Lung (tissue), 12 donors: ENCODE results near the gene RABL2B. TPM values are rescaled to one million over a fixed set of nuclear protein-coding genes. Genes with fewer than 3 reads are reported as not detected.

Experiments
- ATAC-seq: fragments of 200-7000 bp; cut with Tn5 transposase; one replicate; pipeline ENCODE4 v1.9.1; 2020; ENCODE audit warnings: moderate number of reproducible peaks; ENCODE audit not compliant: insufficient read depth, low FRiP score
- DNase-seq, 3 donors: peaks; one replicate each; pipeline ENCODE4 v3.0.0-alpha.2; 2013 to 2017
- H3K27ac ChIP-seq, 2 donors: one replicate each; pipeline ENCODE4 v1.5.1; 2013; ENCODE audit warnings: mild to moderate bottlenecking in 2 of 2, moderate library complexity in 2 of 2, control low read depth in 1 of 2, inconsistent platforms in 1 of 2, low read depth in 1 of 2, low read length in 1 of 2
- H3K27me3 ChIP-seq, 3 donors: one replicate each; pipeline ENCODE4 v1.5.1; 2013; ENCODE audit warnings: low read length in 2 of 3; ENCODE audit not compliant: control insufficient read depth in 3 of 3, insufficient read depth in 3 of 3
- H3K36me3 ChIP-seq, 4 donors: one replicate each; pipeline ENCODE4 v1.5.1; 2013; ENCODE audit warnings: low read length in 4 of 4, mild to moderate bottlenecking in 1 of 4, moderate library complexity in 1 of 4; ENCODE audit not compliant: control insufficient read depth in 4 of 4, insufficient read depth in 4 of 4
- H3K4me1 ChIP-seq, 5 donors: one replicate each; pipeline ENCODE4 v1.5.1; 2013; ENCODE audit warnings: low read length in 5 of 5, mild to moderate bottlenecking in 2 of 5, moderate library complexity in 1 of 5; ENCODE audit not compliant: control insufficient read depth in 5 of 5, insufficient read depth in 5 of 5
- H3K4me3 ChIP-seq: one replicate; pipeline ENCODE4 v1.5.1; 2013; ENCODE audit warnings: mild to moderate bottlenecking, control low read depth, moderate library complexity
- H3K9ac ChIP-seq, 2 donors: one replicate each; pipeline ENCODE4 v1.5.1; 2013; ENCODE audit warnings: low read length in 2 of 2, control low read depth in 1 of 2; ENCODE audit not compliant: insufficient read depth in 1 of 2
- H3K9me3 ChIP-seq, 4 donors: one replicate each; pipeline ENCODE4 v1.5.1; 2013; ENCODE audit warnings: low read length in 3 of 4, mild to moderate bottlenecking in 1 of 4, moderate library complexity in 1 of 4; ENCODE audit not compliant: control insufficient read depth in 4 of 4, insufficient read depth in 3 of 4
- CTCF ChIP-seq: IDR thresholded peaks from 2 replicates; pipeline ENCODE4 v1.5.1; 2012; ENCODE audit warnings: mild to moderate bottlenecking; ENCODE audit errors: control extremely low read depth, extremely low read depth
- WGBS, 2 donors: extraction: QIAGEN DNeasy Blood & Tissue Kit; methylation state at CpG; one replicate each; pipeline ENCODE4 v1.1.7; 2013; 5-methylcytosine and 5-hydroxymethylcytosine counted together
- polyA plus RNA-seq, 2 donors: library from polyadenylated mRNA; stranded (reverse); fragments of 200-250 nt; gene quantifications; one replicate each; pipeline ENCODE4 v1.2.1, GENCODE V29; 2013
- total RNA-seq, 2 donors: library from RNA; depleted of rRNA in 1 of 2; stranded (reverse); fragments of >200 nt in 1 of 2; gene quantifications; one replicate each; pipeline ENCODE4 v1.2.1, GENCODE V29; 2014 to 2021
- donor health status: control.
- donor health status: control.
- donor health status: Bipolar disorder and iron deficiency.
- donor health status: healthy.
- donor health status: DM: yes; HTN: yes; CAD: no.

Gene RABL2B
- total and polyA plus RNA-seq, 4 donors, result 25.1 to 53.4 (median 32.5) TPM

- Histone ChIP-seq H3K4me1 (peaks cover 0 to 2% (median 0%) of the 10 kb centered on the region in 5 donors), H3K9me3 (peaks cover 0 to 3% (median 0%) of the 10 kb centered on the region in 4 donors), H3K27me3 (peaks cover 0 to 11% (median 3%) of the 10 kb centered on the region in 3 donors), H3K36me3 (no peaks in the 10 kb centered on the region), H3K4me3 (no peak overlapping the region), H3K27ac (no peak overlapping the region), H3K9ac (no peak overlapping the region)
- no peak for TF ChIP-seq CTCF
- DNase-seq, result peak in 1 of 3 donors; percentile 11
- ATAC-seq, result no peak
- WGBS, 2 donors, result 85 to 89% methylated on average over 10 of the region's 10 CpGs
Measured at GRCh38 chr22:50738649-50739227, 44.7 kb downstream of the RABL2B start.

GRCh38 chr22:50737728-50738648 lies 45.4 kb downstream of the RABL2B start, which contains the start of gene ACR:
Gene ACR, plus strand, starts transcription at chr22:50738204. Its CDS starts 32 bp downstream, at chr22:50738236.
- Histone ChIP-seq H3K9me3 (peaks cover 0 to 3% (median 0%) of the 10 kb centered on the region in 4 donors), H3K9ac (no peak within 1 kb of the TSS), H3K4me1 (peaks cover 0 to 3% (median 0%) of the 10 kb centered on the region in 5 donors), H3K27me3 (peaks cover 0 to 11% (median 3%) of the 10 kb centered on the region in 3 donors), H3K27ac (no peak within 1 kb of the TSS), H3K4me3 (no peak within 1 kb of the TSS), H3K36me3 (no peaks in the 10 kb centered on the region)
- TF ChIP-seq CTCF, result no peak
- WGBS, 2 donors, result 82 to 92% methylated on average over 13 of the region's 13 CpGs
- ATAC-seq, result no peak
- peak in 1 of 3 donors; percentile 11 for DNase-seq

GRCh38 chr22:50735739-50736030 lies 47.8 kb downstream of the RABL2B start:
- H3K4me3 ChIP-seq, result no peak overlapping the region
- DNase-seq (no peak), ATAC-seq (no peak)
- WGBS, 2 donors, result 78 to 79% methylated on average over 6 of the region's 6 CpGs
- H3K27ac ChIP-seq, result no peak overlapping the region
- no peaks in the 10 kb centered on the region for H3K36me3 ChIP-seq
- H3K9ac ChIP-seq, result no peak overlapping the region
- H3K27me3 ChIP-seq, result peaks cover 0 to 22% (median 3%) of the 10 kb centered on the region in 3 donors
- TF ChIP-seq CTCF, result no peak
- peaks cover 0 to 7% (median 0%) of the 10 kb centered on the region in 5 donors for H3K4me1 ChIP-seq
- peaks cover 0 to 3% (median 0%) of the 10 kb centered on the region in 4 donors for H3K9me3 ChIP-seq
